Activated CD4-positive, alpha-beta memory T cell treated with anti-CD3 and anti-CD28 coated beads for 36 hours (primary cell): ENCODE results near the gene PODXL2. TPM values are rescaled to one million over a fixed set of nuclear protein-coding genes. Genes with fewer than 3 reads are reported as not detected.
A peak's percentile ranks its signal among the peaks of the same experiment; 100 is the strongest.
"Not testable (repeated sequence)": the region's sequence is repeated elsewhere in the genome, so short reads cannot be mapped to it uniquely, and the experiment has no call there.

Experiments
- CTCF ChIA-PET: fragments of 350-600 bp; sonication (Branson Sonifier 250); formaldehyde crosslinking; loops from one replicate; lab custom pipeline; 2021; ENCODE audit warnings: antibody characterized with exemption, inconsistent platforms; lab: Charles Lee
- POLR2A ChIA-PET: fragments of 350-600 bp; sonication (Branson Sonifier 250); formaldehyde crosslinking; loops from one replicate; lab custom pipeline; 2021; ENCODE audit warnings: antibody characterized with exemption; lab: Charles Lee
- DNase-seq: peaks from one replicate; pipeline ENCODE4 v3.0.0-alpha.2; 2020
- H3K27ac Mint-ChIP-seq: one replicate; pipeline ENCODE4 v1.8.0; 2021; ENCODE audit warnings: mixed read lengths
- H3K27me3 Mint-ChIP-seq: one replicate; pipeline ENCODE4 v1.8.0; 2021; ENCODE audit warnings: mixed read lengths
- H3K36me3 Mint-ChIP-seq: one replicate; pipeline ENCODE4 v1.8.0; 2021; ENCODE audit warnings: mixed read lengths
- H3K4me1 Mint-ChIP-seq: one replicate; pipeline ENCODE4 v1.8.0; 2021; ENCODE audit warnings: low read depth, mixed read lengths
- H3K4me3 Mint-ChIP-seq: one replicate; pipeline ENCODE4 v1.8.0; 2021; ENCODE audit warnings: mild to moderate bottlenecking, mixed read lengths
- H3K9me3 Mint-ChIP-seq: one replicate; pipeline ENCODE4 v1.8.0; 2021; ENCODE audit warnings: mixed read lengths
- intact Hi-C: fragments of 100-400 bp; cut with micrococcal nuclease; formaldehyde crosslinking; loops from one replicate; pipeline ENCODE4 v1.15.1; 2023
- total RNA-seq, 2 experiments: library from RNA; stranded (reverse); gene quantifications; one replicate each; pipeline ENCODE4 v1.2.3, GENCODE V29; 2021

Gene PODXL2
- total RNA-seq, 2 experiments from 2014 or later, result 1.2 to 1.3 TPM

DNA sequence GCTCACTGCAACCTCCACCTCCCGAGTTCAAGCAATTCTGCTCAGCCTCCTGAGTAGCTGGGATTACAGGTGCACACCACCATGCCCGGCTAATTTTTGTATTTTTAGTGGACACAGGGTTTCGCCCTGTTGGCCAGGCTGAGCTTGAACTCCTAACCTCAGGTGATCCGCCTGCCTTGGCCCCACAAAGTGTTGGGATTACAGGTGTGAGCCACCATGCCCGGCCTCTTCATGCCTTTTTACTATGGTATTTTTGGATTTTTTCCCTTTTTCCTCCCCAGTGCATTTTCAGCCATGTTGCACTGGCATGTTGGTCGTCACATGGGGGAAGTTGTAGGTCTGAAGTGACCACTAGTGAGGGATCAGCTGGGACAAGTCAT, 53.2 kb downstream of the PODXL2 start:
- H3K27me3 Mint-ChIP-seq, H3K4me1 Mint-ChIP-seq, H3K4me3 Mint-ChIP-seq, H3K9me3 Mint-ChIP-seq, intact Hi-C loops, H3K27ac Mint-ChIP-seq, H3K36me3 Mint-ChIP-seq, CTCF ChIA-PET: not testable (repeated sequence)
- POLR2A ChIA-PET, result interaction anchor here (1.5 kb wide), 1 partner anchor 10 kb away, joined by 4 read pairs; the partner anchor contains the start of gene ABTB1
- peak; percentile 3 for DNase-seq

DNA sequence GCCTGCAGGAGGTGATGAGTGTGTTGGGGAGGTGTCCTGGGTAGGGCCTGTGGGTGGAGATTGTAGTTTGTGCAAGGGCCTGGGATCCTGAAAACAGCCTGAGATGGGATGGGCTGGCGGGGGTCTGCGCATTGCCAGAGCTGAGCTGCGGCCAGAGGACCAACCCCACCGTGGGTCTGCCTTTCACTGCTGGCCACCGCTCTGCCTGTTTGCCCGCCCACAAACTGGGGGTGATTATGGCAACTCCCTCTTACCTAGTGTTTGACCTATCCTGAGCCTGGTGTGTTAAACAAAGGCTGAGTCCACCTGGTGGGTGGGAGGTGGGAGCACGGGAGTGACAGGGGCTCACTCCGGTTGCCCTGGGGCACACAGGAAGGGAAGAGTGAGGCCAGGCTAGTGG, 53.6 kb downstream of the PODXL2 start:
- H3K4me1 Mint-ChIP-seq, result peaks cover 6% of the 10 kb centered on the region
- ChIA-PET CTCF (interaction anchor here (0.8 kb wide), 1 partner anchor 108 kb away, joined by 4 read pairs; no protein-coding TSS in a partner anchor), POLR2A (interaction anchor here (1.5 kb wide), 1 partner anchor 10 kb away, joined by 4 read pairs; the partner anchor contains the start of gene ABTB1)
- DNase-seq, result peak; percentile 7
- no peak overlapping the region for H3K27ac Mint-ChIP-seq
- H3K27me3 Mint-ChIP-seq, result no peaks in the 10 kb centered on the region
- no peak overlapping the region for H3K4me3 Mint-ChIP-seq
- intact Hi-C loops, result no loop called here
- no peaks in the 10 kb centered on the region for H3K36me3 Mint-ChIP-seq
- no peaks in the 10 kb centered on the region for H3K9me3 Mint-ChIP-seq

DNA sequence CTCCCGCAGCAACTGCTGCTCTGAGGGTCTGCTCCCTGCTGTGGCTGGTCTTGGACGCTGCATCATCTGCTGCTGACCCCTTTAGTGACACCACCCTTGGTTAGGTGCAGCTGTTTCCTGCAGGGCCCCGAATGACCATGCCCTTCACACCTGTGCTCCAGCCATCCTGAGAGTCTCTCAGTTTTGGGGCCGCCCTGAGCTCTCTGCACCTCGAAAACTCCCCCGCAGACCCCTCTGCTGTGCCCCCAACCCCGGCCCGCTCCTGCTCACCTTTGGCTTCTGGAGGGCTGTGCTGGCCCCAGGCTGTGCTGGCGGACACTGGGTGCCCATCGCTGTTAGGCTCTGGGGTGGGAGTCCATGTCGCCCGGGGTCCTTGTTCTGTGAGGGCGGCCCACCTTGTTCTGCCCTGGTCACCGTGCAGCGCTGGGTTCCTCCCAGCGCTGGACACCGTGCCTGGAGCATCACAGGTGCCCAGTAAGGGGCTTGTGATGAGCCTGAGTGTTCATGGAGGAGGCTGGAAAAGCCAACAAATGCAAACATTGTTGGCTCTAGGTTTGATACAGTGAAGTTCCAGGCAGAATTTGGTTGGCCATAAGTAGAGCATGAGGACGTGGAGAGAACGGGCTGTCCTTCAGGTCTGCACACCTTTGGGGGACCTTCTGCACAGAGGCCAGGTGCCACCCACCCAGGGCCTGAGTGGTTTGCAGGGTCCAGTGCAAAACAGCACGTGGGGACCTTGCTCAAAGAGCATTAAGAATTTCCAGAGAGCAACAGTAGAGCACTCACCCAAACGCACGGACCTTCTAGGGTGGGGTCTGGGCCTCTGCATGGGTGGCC, 56.1 kb downstream of the PODXL2 start:
- Mint-ChIP-seq H3K4me3 (no peak overlapping the region), H3K27me3 (no peaks in the 10 kb centered on the region), H3K9me3 (no peaks in the 10 kb centered on the region), H3K4me1 (peaks cover 6% of the 10 kb centered on the region), H3K36me3 (no peaks in the 10 kb centered on the region), H3K27ac (no peak overlapping the region)
- ChIA-PET POLR2A (no interaction called here), CTCF (no interaction called here)
- DNase-seq, result no peak
- intact Hi-C loops, result no loop called here

DNA sequence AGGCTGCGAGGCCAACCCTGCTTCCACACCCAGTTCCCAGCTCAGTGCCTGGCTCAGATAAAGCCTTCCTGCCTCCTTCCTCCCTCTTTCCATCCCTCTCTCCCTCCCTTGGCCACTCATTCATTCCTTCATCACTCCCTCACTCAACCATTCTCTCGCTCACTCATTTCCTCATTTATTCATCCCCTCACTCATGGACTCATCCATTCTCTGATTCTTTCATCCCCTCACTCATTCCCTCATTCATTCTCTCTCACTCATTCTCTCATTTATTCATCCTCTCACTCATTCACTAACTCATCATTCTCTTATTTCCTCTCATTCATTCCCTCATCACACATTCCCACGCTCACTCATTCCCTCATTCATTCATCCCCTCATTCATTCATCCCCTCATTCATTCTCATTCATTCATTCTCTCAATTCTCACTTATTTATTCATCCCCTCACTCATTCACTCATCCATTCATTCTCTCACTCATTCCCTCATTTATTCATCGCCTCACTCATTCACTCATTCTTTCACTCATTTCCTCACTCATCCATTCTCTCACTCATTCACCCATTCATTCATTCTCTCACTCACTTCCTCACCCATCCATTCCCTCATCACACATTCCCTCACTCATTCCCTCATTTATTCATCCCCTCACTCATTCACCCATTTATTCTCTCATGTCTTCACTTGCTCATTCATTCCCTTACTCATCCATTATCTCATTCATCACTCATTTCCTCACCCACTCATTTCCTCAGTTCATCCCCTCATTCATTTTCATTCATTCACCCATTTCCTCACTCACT, 56.9 kb downstream of the PODXL2 start:
- Mint-ChIP-seq H3K4me1 (peaks cover 6% of the 10 kb centered on the region), H3K9me3 (no peaks in the 10 kb centered on the region), H3K27ac (no peak overlapping the region), H3K27me3 (no peaks in the 10 kb centered on the region), H3K36me3 (no peaks in the 10 kb centered on the region), H3K4me3 (no peak overlapping the region)
- no peak for DNase-seq
- CTCF ChIA-PET, result no interaction called here
- POLR2A ChIA-PET, result no interaction called here
- intact Hi-C loops, result no loop called here

DNA sequence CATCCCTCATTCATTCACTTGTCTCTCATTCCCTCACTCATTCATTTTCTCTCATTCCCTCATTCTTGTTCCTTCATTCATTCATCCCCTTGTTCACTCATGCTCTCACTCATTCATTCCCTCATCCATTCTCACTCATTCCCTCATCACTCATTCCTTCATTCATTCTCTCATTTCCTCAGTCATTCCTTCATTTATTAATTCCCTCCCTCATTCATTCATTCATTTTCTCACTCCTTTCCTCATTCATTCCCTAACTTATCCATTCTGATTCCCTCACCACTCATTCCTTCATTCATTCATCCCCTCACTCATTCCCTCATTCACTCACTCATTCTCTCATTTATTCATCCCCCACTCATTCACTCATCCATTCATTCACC, 57.5 kb downstream of the PODXL2 start:
- Mint-ChIP-seq H3K27ac (no peak overlapping the region), H3K9me3 (no peaks in the 10 kb centered on the region), H3K4me3 (no peak overlapping the region), H3K4me1 (peaks cover 6% of the 10 kb centered on the region), H3K36me3 (no peaks in the 10 kb centered on the region), H3K27me3 (no peaks in the 10 kb centered on the region)
- POLR2A ChIA-PET, result no interaction called here
- intact Hi-C loops, result no loop called here
- DNase-seq, result no peak
- CTCF ChIA-PET, result no interaction called here

DNA sequence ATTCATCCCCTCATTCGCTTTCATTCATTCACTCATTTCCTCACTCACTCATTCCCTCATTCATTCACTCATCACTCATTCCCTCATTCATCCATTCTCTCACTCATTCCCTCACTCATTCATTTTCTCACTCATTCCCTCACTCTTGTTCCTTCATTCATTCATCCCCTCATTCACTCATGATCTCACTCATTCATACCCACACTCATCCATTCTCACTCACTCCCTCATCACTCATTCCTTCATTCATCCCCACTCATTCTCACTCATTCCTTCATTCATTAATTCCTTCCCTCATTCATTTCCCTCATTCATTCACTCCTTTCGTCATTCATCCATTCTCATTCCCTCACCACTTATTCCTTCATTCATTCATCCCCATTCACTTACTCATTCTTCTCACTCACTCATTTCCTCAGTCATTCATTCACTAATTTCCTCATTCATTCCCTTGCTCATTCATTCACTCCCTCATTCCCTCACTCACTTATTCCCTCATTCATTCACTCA, 58.3 kb downstream of the PODXL2 start:
- intact Hi-C loops, result no loop called here

DNA sequence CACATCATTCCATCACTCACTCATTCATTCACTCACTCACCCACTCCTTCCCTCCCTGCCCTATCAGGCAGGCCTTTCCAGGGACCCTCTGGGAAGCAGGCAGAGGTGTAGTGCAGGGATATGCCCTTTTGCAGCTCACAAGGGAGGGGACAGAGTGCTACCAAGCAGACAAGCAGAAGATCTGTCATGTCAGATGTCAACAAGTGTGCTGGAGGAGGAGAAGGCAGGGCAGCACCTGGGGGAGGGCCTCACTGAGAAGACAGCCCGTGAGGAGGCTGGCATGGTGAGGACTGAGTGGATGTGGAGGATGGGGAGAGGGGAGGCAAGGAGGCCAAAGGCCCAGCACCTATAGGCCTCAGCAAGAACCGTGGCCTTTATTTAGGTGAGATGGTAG, 59.0 kb downstream of the PODXL2 start:
- no peaks in the 10 kb centered on the region for H3K9me3 Mint-ChIP-seq
- H3K4me1 Mint-ChIP-seq, result peaks cover 6% of the 10 kb centered on the region
- intact Hi-C loops, result no loop called here
- no peaks in the 10 kb centered on the region for H3K36me3 Mint-ChIP-seq
- POLR2A ChIA-PET, result no interaction called here
- H3K27me3 Mint-ChIP-seq, result no peaks in the 10 kb centered on the region
- H3K27ac Mint-ChIP-seq, result no peak overlapping the region
- H3K4me3 Mint-ChIP-seq, result no peak overlapping the region
- CTCF ChIA-PET, result no interaction called here
- DNase-seq, result no peak

More for the DNA sequence above, 58.3 kb downstream of the PODXL2 start:
- Mint-ChIP-seq H3K4me3 (no peak overlapping the region), H3K27me3 (no peaks in the 10 kb centered on the region), H3K9me3 (no peaks in the 10 kb centered on the region), H3K27ac (no peak overlapping the region), H3K36me3 (no peaks in the 10 kb centered on the region), H3K4me1 (peaks cover 6% of the 10 kb centered on the region)
- POLR2A ChIA-PET, result no interaction called here
- CTCF ChIA-PET, result no interaction called here
- no peak for DNase-seq

DNA sequence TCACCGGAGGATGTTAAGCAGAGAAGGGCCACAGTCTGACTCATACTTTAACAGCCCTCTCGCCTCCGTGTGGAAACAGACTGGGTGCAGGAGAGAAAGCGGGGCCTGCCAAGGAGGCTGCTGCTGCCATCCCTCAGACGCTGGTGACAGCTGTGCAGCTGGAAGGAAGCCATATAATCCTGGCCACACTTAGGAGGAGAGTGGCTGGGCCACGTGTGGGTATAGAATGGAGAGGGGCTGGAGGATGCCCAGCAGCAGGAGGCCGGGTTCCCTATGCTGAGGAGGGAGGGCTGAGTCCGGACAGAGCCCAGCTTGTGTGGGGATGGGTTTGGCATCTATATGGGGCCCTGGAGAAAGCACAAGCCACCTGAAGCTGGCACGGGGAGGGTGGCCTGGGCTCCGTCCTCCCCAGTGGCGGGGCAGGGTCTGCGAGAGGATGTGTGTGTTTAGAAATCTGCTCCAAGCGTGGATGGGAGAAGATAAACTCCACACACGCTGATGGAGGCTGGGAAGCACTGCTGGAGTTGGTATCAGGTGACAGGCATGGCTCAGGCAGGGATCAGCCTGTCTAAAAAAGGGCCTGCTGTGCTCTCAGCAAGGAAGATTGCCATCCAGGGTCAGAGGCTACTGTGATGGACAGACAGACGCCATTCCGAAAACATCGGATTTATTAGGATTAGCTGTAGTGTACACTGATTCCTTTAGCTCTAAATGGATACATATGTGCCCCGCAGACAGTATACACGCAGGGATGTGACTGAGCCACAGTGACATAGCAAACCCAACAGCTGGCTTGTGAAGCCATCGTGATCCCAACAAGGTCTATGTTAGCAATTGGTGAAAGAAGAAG, 59.7 kb downstream of the PODXL2 start:
- Mint-ChIP-seq H3K27me3 (no peaks in the 10 kb centered on the region), H3K4me3 (no peak overlapping the region), H3K27ac (no peak overlapping the region), H3K4me1 (peaks cover 3% of the 10 kb centered on the region), H3K9me3 (no peaks in the 10 kb centered on the region), H3K36me3 (no peaks in the 10 kb centered on the region)
- intact Hi-C loops, result no loop called here
- no peak for DNase-seq
- CTCF ChIA-PET, result no interaction called here
- POLR2A ChIA-PET, result no interaction called here

DNA sequence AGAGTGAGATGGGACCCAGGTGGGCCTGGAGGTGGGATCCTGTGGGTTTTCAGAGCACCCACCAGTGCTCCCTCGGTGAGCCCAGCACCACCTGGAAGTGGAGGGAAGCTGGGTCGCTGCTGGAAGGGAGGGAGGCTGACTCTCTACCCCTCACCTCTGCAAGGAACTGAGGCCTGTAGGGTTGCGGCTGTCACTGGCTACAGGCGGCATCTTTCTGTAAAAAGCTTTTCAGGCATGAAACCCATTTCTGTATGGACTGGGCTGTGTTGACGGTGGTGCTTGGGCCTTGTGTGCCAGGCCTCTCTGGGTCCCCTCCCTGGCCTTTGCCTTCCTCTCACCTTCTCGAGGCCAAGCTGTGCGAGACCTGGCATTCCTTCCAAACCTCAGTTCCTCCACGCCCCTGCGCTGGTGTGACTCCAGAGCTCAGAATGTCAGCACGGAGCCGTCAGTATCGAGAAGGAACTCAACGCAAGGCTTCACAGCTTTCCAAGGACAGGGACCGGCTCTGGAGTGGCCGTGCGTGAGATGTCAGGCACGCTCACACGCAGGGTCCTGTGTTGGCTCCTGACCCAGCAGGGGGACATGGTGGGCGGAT, 60.4 kb downstream of the PODXL2 start:
- DNase-seq, result no peak
- intact Hi-C loops, result no loop called here
- Mint-ChIP-seq H3K9me3 (no peaks in the 10 kb centered on the region), H3K4me1 (no peaks in the 10 kb centered on the region), H3K36me3 (no peaks in the 10 kb centered on the region), H3K27me3 (no peaks in the 10 kb centered on the region), H3K4me3 (no peak overlapping the region), H3K27ac (no peak overlapping the region)
- CTCF ChIA-PET, result no interaction called here
- POLR2A ChIA-PET, result no interaction called here

DNA sequence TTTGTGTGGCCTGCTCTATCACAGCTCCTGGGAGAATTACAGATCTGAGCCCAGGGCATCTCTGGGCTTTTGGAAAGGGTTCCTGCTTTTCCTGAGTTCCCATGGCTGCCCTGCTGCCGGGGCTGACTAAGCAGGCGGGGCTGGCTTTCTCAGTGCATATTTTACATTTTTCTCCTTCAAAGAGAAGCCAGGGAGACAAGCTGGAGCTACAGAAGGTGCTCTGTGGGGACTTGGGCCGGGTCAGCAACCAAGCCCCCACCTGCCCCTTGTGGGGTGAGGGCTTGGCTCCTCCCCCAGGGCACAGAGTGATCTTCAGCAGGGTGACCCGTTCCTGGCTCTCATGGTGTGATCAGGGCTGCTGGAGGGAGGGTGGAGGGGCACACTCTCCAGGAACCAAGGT, 61.1 kb downstream of the PODXL2 start:
- no peak overlapping the region for H3K4me3 Mint-ChIP-seq
- no peak for DNase-seq
- ChIA-PET POLR2A (no interaction called here), CTCF (no interaction called here)
- no peaks in the 10 kb centered on the region for H3K27me3 Mint-ChIP-seq
- intact Hi-C loops, result no loop called here
- no peak overlapping the region for H3K27ac Mint-ChIP-seq
- no peaks in the 10 kb centered on the region for H3K36me3 Mint-ChIP-seq
- H3K4me1 Mint-ChIP-seq, result no peaks in the 10 kb centered on the region
- no peaks in the 10 kb centered on the region for H3K9me3 Mint-ChIP-seq

DNA sequence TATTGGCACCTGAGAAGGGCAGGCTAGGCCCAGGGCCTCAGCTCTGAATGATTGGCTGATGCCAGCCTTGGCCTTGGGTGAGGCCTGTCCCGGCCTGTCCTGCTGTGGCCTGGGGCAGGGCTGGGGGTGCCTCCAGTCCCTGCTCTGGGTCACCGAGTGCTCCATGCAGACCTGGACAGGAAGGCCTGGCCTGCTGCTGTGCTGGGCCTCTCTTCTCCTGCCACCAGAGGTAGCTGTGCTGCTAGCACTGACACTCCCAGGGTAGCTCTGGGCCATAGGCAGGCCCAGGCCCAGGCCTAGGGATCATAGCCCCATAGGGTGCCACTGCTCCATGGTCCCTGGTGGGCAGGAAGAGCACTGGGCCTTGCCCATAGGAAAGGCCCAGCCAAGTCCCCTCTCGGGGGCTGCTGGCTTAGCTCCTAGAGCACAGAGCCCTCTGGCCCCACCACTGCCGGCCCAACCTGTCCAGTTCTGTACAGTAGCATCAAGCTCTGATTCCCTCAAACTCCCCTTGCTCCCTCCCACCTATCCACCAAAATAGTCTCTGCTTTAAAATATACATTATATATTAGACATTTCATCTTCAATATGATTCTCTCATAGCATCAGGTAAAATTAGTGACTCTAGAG, 62.0 kb downstream of the PODXL2 start:
- no peaks in the 10 kb centered on the region for H3K4me1 Mint-ChIP-seq
- H3K27me3 Mint-ChIP-seq, result no peaks in the 10 kb centered on the region
- no peak for DNase-seq
- ChIA-PET POLR2A (no interaction called here), CTCF (no interaction called here)
- H3K27ac Mint-ChIP-seq, result no peak overlapping the region
- H3K4me3 Mint-ChIP-seq, result no peak overlapping the region
- no peaks in the 10 kb centered on the region for H3K9me3 Mint-ChIP-seq
- no peaks in the 10 kb centered on the region for H3K36me3 Mint-ChIP-seq
- intact Hi-C loops, result no loop called here
